Measurements from ENCODE around the gene CRK. TPM values are rescaled to one million over a fixed set of nuclear protein-coding genes. Genes with fewer than 3 reads are reported as not detected.

The CRK gene
- total and polyA plus RNA-seq, 2 of the 4 experiments (the other 2 are of a cell fraction): 57.6 to 100 TPM

DNA sequence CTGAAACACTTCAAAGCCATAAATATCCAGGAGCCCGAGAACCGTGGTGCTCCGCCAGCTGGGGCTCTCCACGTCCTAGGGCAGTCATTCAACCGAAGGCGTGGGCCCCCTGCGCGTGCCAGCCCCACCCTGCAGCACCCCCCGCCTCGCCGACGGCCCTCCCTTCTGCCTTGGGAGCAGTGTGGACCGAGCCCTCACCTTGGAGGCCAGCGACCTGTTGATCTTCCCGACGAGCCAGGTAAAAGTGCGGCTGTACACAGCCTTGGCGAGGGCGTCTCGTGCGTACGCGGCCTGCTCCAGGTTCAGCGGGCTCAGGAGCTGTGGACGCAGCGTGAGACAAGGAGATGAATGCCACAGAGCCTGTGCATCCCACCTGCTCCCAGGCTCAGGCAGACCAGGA lies 22.4 kb upstream of the CRK start:
- ChIA-PET POLR2A (ENCODE audit: unreplicated experiment) (no interaction called here), CTCF (no interaction called here)
- Histone ChIP-seq H2BK15ac (ENCODE audit: low read depth, low read length) (no peak overlapping the region), H4K8ac (ENCODE audit: low read depth in 2 of 2, low read length in 2 of 2) (no peak overlapping the region), H3K56ac (ENCODE audit: extremely low read depth, insufficient read depth, low read length) (no peak overlapping the region), H2AK5ac (ENCODE audit: low read depth, low read length) (no peak overlapping the region), H3K4me2 (ENCODE audit: low read depth, low read length) (no peak overlapping the region), H2AFZ (replicated peaks; ENCODE audit: low read length, poor library complexity) (no peak overlapping the region), H3K4me3 (ENCODE audit: insufficient read depth, low read depth, low read length) (no peak overlapping the region), H2BK5ac (ENCODE audit: low read depth, low read length, poor library complexity, severe bottlenecking) (no peak overlapping the region), H3K18ac (ENCODE audit: low read depth, low read length) (no peak overlapping the region), H2BK20ac (ENCODE audit: low read depth, low read length) (no peak overlapping the region), H3K23ac (ENCODE audit: low read depth, low read length) (no peak overlapping the region), H3K4me1 (ENCODE audit: control insufficient read depth, insufficient read depth, low read length) (0 out of 2 replicates have a peak, but pooled peaks cover 3% of the 10 kb centered on the region), H2BK120ac (ENCODE audit: low read depth, low read length) (no peak overlapping the region), H3K36me3 (ENCODE audit: control insufficient read depth, insufficient read depth, low read length) (peaks cover 82% of the 10 kb centered on the region), H3K27ac (ENCODE audit: insufficient read depth, low read length) (no peak overlapping the region), H4K91ac (ENCODE audit: insufficient read depth, low read depth, low read length) (no peak overlapping the region), H3K9me3 (ENCODE audit: control insufficient read depth, insufficient read depth, low read length) (no peaks in the 10 kb centered on the region), H3K9ac (ENCODE audit: low read depth, low read length) (no peak overlapping the region), H4K20me1 (ENCODE audit: insufficient read depth, low read length) (peaks cover 45% of the 10 kb centered on the region), H2AK9ac (replicated peaks; ENCODE audit: low read depth, low read length, poor library complexity) (no peak overlapping the region), H3K4ac (ENCODE audit: low read depth, low read length) (no peak overlapping the region), H4K5ac (ENCODE audit: low read depth, low read length) (no peak overlapping the region), H3K79me1 (ENCODE audit: low read depth in 1 of 2, low read length in 2 of 2) (peaks cover 26 to 64% of the 10 kb centered on the region in 2 experiments), H3K9me1 (ENCODE audit: insufficient read depth, low read length) (peaks cover 3% of the 10 kb centered on the region; the same call in 1 of the 2 replicates), H3K27me3 (ENCODE audit: control insufficient read depth, insufficient read depth, low read length) (no peaks in the 10 kb centered on the region), H3K14ac (replicated peaks; ENCODE audit: low read depth, low read length) (no peak overlapping the region)
- intact Hi-C loops (cut with micrococcal nuclease) (no loop called here), dilution Hi-C loops (cut with HindIII; ENCODE audit: low sequenced_read_pairs, unreplicated experiment) (no loop called here), in situ Hi-C loops (cut with MboI; ENCODE audit: low sequenced_read_pairs) (no loop called here)
- DNase-seq: no peak
- TF ChIP-seq CTCF (conservative IDR thresholded peaks at IDR 0.05; ENCODE audit: low read depth, low read length) (no peak), RAD21 (IDR thresholded peaks at IDR 0.05; ENCODE audit: low read length) (no peak), MAZ (IDR thresholded peaks at IDR 0.05; ENCODE audit: borderline replicate concordance, low read depth, low read length) (no peak), RFX5 (IDR thresholded peaks at IDR 0.05; ENCODE audit: low read depth, low read length) (no peak), POLR2A (IDR thresholded peaks at IDR 0.05; ENCODE audit: low read depth, low read length) (no peak), FOS (IDR thresholded peaks at IDR 0.05; ENCODE audit: low read depth, low read length) (no peak), BHLHE40 (IDR thresholded peaks at IDR 0.05; ENCODE audit: low read depth, low read length) (no peak), USF2 (IDR thresholded peaks at IDR 0.05; ENCODE audit: low read depth, low read length) (no peak), RCOR1 (IDR thresholded peaks at IDR 0.05; ENCODE audit: insufficient replicate concordance, low read length) (no peak), SMC3 (IDR thresholded peaks at IDR 0.05; ENCODE audit: low read depth, low read length) (no peak), CHD1 (IDR thresholded peaks at IDR 0.05; ENCODE audit: low read depth, low read length) (no peak), CEBPB (IDR thresholded peaks at IDR 0.05; ENCODE audit: low read depth, low read length) (no peak), MAFK (IDR thresholded peaks at IDR 0.05; ENCODE audit: low read depth, low read length) (no peak), MXI1 (IDR thresholded peaks at IDR 0.05; ENCODE audit: borderline replicate concordance, low read depth, low read length) (no peak), NFE2L2 (IDR thresholded peaks at IDR 0.05; ENCODE audit: low read depth, low read length) (no peak)
- TF ChIP-seq, protein P1, sequence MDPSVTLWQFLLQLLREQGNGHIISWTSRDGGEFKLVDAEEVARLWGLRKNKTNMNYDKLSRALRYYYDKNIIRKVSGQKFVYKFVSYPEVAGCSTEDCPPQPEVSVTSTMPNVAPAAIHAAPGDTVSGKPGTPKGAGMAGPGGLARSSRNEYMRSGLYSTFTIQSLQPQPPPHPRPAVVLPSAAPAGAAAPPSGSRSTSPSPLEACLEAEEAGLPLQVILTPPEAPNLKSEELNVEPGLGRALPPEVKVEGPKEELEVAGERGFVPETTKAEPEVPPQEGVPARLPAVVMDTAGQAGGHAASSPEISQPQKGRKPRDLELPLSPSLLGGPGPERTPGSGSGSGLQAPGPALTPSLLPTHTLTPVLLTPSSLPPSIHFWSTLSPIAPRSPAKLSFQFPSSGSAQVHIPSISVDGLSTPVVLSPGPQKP (IDR thresholded peaks at IDR 0.05; ENCODE audit: borderline replicate concordance, low read depth, low read length): no peak
- BruUV-seq (replicated peaks): no TSS peak
- ATAC-seq (ENCODE audit: low read depth): no peak
- 93% methylated on average over 22 of the region's 26 CpGs; no CpG with 5 or more reads in 1 of the 2 experiments for WGBS, 2 experiments (ENCODE audit: extremely low coverage in 2 of 2, insufficient read length in 1 of 2)
